ENCODE measurements around the gene DHH. TPM values are rescaled to one million over a fixed set of nuclear protein-coding genes. Genes with fewer than 3 reads are reported as not detected.

The DHH gene
- total RNA-seq, 2 experiments from 2014 or later, result 0.06 to 0.17 TPM

- POLR2A ChIA-PET, result interaction anchor here (0.6 to 0.9 kb wide), 3 partner anchors 19 to 185 kb away, joined by 3 to 4 read pairs (median 3); no protein-coding TSS in a partner anchor
- TF ChIP-seq EZH2phosphoT487 (IDR thresholded peaks at IDR 0.05; ENCODE audit: borderline replicate concordance, low read depth, low read length) (no peak), CTCF (conservative IDR thresholded peaks at IDR 0.05; ENCODE audit: low read length) (no peak)
- H3K4me2 ChIP-seq (ENCODE audit: low read length), result no peak overlapping the region
- no peak overlapping the region for H3K4me3 ChIP-seq (ENCODE audit: low read depth, low read length, poor library complexity, severe bottlenecking)
- no peak for DNase-seq (ENCODE audit: low spot score)
- CTCF ChIA-PET (ENCODE audit: unreplicated experiment), result interaction anchor here (0.6 kb wide), 1 partner anchor 446 kb away, joined by 3 read pairs; no protein-coding TSS in a partner anchor
- no peak overlapping the region for H3K27ac ChIP-seq (ENCODE audit: low read depth, low read length, poor library complexity, severe bottlenecking)
- intact Hi-C loops (cut with micrococcal nuclease; ENCODE audit: unreplicated experiment), result no loop called here
- no peaks in the 10 kb centered on the region for H4K20me1 ChIP-seq (ENCODE audit: insufficient read depth, low read length)
- H2AFZ ChIP-seq (ENCODE audit: low read length), result no peak overlapping the region
- BruUV-seq (replicated peaks), result no TSS peak
- H3K36me3 ChIP-seq (ENCODE audit: insufficient read depth, low read length), result peaks cover 97% of the 10 kb centered on the region
- no peaks in the 10 kb centered on the region for H3K9me3 ChIP-seq (ENCODE audit: low read length)
- no peaks in the 10 kb centered on the region for H3K4me1 ChIP-seq (ENCODE audit: insufficient read depth, low read length, poor library complexity, severe bottlenecking)
- H3K9me2 ChIP-seq (ENCODE audit: insufficient read depth, low read length), result no peaks in the 10 kb centered on the region
- H3K79me2 ChIP-seq (ENCODE audit: insufficient read depth, low read depth, low read length), result no peaks in the 10 kb centered on the region
Observed at GRCh38 chr12:49037111-49037946, 57.3 kb downstream of the DHH start.

Small RNA genes lying within 50 kb of the gene (small RNA-seq; reads per million reads assigned to genes)
- not detected for gene RF00019

Other genes starting within 250 kb of the DHH start
- gene DDX23, start 242.6 kb downstream of the DHH start, total RNA-seq (2014; rRNA removed; shearing (Covaris generic)), result 91.1 and 101 TPM in 2 replicates
- gene DDX23, start 242.6 kb downstream of the DHH start, total RNA-seq (2022), result 103 and 119 TPM in 2 replicates
- 6.5 and 7.3 TPM in 2 replicates for gene RND1, start 228.9 kb downstream of the DHH start, total RNA-seq (2014; rRNA removed; shearing (Covaris generic))
- 12.7 and 13.9 TPM in 2 replicates for gene RND1, start 228.9 kb downstream of the DHH start, total RNA-seq (2022)
- 18.7 TPM in 2 replicates for gene FKBP11, start 169.3 kb downstream of the DHH start, total RNA-seq (2014; rRNA removed; shearing (Covaris generic))
- 60.4 and 66.2 TPM in 2 replicates for gene FKBP11, start 169.3 kb downstream of the DHH start, total RNA-seq (2022)
- 41.2 and 42.9 TPM in 2 replicates for gene ARF3, start 137.3 kb downstream of the DHH start, total RNA-seq (2014; rRNA removed; shearing (Covaris generic))
- 106 and 133 TPM in 2 replicates for gene ARF3, start 137.3 kb downstream of the DHH start, total RNA-seq (2022)
- not detected in 2 replicates for gene WNT10B, start 123.1 kb downstream of the DHH start, total RNA-seq (2014; rRNA removed; shearing (Covaris generic))
- not detected in 2 replicates for gene WNT10B, start 123.1 kb downstream of the DHH start, total RNA-seq (2022)
- gene WNT1, start 116.5 kb downstream of the DHH start, total RNA-seq (2014; rRNA removed; shearing (Covaris generic)), result not detected in 2 replicates
- gene WNT1, start 116.5 kb downstream of the DHH start, total RNA-seq (2022), result not detected in 2 replicates
- gene DDN, start 95.4 kb downstream of the DHH start, total RNA-seq (2014; rRNA removed; shearing (Covaris generic)), result 0.13 and 0.23 TPM in 2 replicates
- gene DDN, start 95.4 kb downstream of the DHH start, total RNA-seq (2022), result 0.18 TPM in 1 of 2 replicates, not detected in the other
- 22.8 and 23.6 TPM in 2 replicates for gene PRKAG1, start 76.0 kb downstream of the DHH start, total RNA-seq (2014; rRNA removed; shearing (Covaris generic))
- 41.5 and 45.9 TPM in 2 replicates for gene PRKAG1, start 76.0 kb downstream of the DHH start, total RNA-seq (2022)
- gene KMT2D, start 34.0 kb downstream of the DHH start, total RNA-seq (2014; rRNA removed; shearing (Covaris generic)), result 41.8 and 43.2 TPM in 2 replicates
- 122 and 129 TPM in 2 replicates for gene KMT2D, start 34.0 kb downstream of the DHH start, total RNA-seq (2022)
- 3.0 and 3.7 TPM in 2 replicates for gene RHEBL1, start 24.8 kb downstream of the DHH start, total RNA-seq (2014; rRNA removed; shearing (Covaris generic))
- gene RHEBL1, start 24.8 kb downstream of the DHH start, total RNA-seq (2022), result 3.1 and 3.4 TPM in 2 replicates
- gene LMBR1L, start 16.0 kb upstream of the DHH start, total RNA-seq (2014; rRNA removed; shearing (Covaris generic)), result 26.8 and 37.2 TPM in 2 replicates
- gene LMBR1L, start 16.0 kb upstream of the DHH start, total RNA-seq (2022), result 43.6 and 48.1 TPM in 2 replicates
- 3,393 and 3,539 TPM in 2 replicates for gene TUBA1B, start 36.6 kb upstream of the DHH start, total RNA-seq (2014; rRNA removed; shearing (Covaris generic))
- gene TUBA1B, start 36.6 kb upstream of the DHH start, total RNA-seq (2022), result 2,079 and 2,137 TPM in 2 replicates
- gene TUBA1A, start 94.3 kb upstream of the DHH start, total RNA-seq (2014; rRNA removed; shearing (Covaris generic)), result 189 and 214 TPM in 2 replicates
- 136 and 159 TPM in 2 replicates for gene TUBA1A, start 94.3 kb upstream of the DHH start, total RNA-seq (2022)
- gene TUBA1C, start 170.3 kb upstream of the DHH start, total RNA-seq (2014; rRNA removed; shearing (Covaris generic)), result 256 and 291 TPM in 2 replicates
- gene TUBA1C, start 170.3 kb upstream of the DHH start, total RNA-seq (2022), result 254 and 276 TPM in 2 replicates
- gene PRPH, start 200.3 kb upstream of the DHH start, total RNA-seq (2014; rRNA removed; shearing (Covaris generic)), result not detected in 2 replicates
- not detected in 2 replicates for gene PRPH, start 200.3 kb upstream of the DHH start, total RNA-seq (2022)
- gene TROAP, start 228.5 kb upstream of the DHH start, total RNA-seq (2014; rRNA removed; shearing (Covaris generic)), result 116 and 150 TPM in 2 replicates
- gene TROAP, start 228.5 kb upstream of the DHH start, total RNA-seq (2022), result 141 and 176 TPM in 2 replicates
- gene C1QL4, start 242.4 kb upstream of the DHH start, total RNA-seq (2014; rRNA removed; shearing (Covaris generic)), result 0.19 and 0.21 TPM in 2 replicates
- 0.17 TPM in 1 of 2 replicates, not detected in the other for gene C1QL4, start 242.4 kb upstream of the DHH start, total RNA-seq (2022)